ENCODE results near the gene RECK.

RECK gene

GRCh38 chr9:36135741-36136271 is 99.1 kb downstream of the RECK start:
- CTCF ChIA-PET, result interaction anchor here (1.1 to 2.1 kb wide), 3 partner anchors 8 to 32 kb away, joined by 3 to 9 read pairs (median 5); no protein-coding TSS in a partner anchor
- POLR2A ChIA-PET, result interaction anchor here (0.8 to 1.9 kb wide), 4 partner anchors 13 to 67 kb away, joined by 3 to 13 read pairs (median 7); no protein-coding TSS in a partner anchor
- no peak for TF ChIP-seq CTCF (IDR thresholded peaks at IDR 0.05; ENCODE audit: insufficient read depth, low read length, missing control alignments)

GRCh38 chr9:36136272-36136893 is 99.7 kb downstream of the RECK start, which contains the start of gene GLIPR2:
GLIPR2 (plus strand) TSS chr9:36136733; CDS start chr9:36136779, 46 bp downstream.
- ChIA-PET CTCF (interaction anchor here (0.8 to 6.3 kb wide), 6 partner anchors 8 to 92 kb away, joined by 3 to 45 read pairs (median 4); partner anchors contain the start of gene CLTA), POLR2A (interaction anchor here (0.8 to 1.9 kb wide), 4 partner anchors 12 to 66 kb away, joined by 3 to 13 read pairs (median 7); no protein-coding TSS in a partner anchor)
- peak; percentile 14 for TF ChIP-seq CTCF (IDR thresholded peaks at IDR 0.05; ENCODE audit: insufficient read depth, low read length, missing control alignments)
- H3K4me3 ChIP-seq (ENCODE audit: low read depth, low read length), result peak within 1 kb of the TSS; percentile 64
- no peak for DNase-seq (ENCODE audit: low read depth, low spot score)

More at GRCh38 chr9:36135741-36136271, 99.1 kb downstream of the RECK start:
- peak overlapping the region; percentile 64 for H3K4me3 ChIP-seq (ENCODE audit: low read depth, low read length)
- DNase-seq (ENCODE audit: low read depth, low spot score), result no peak

- POLR2A ChIA-PET, result interaction anchor here (1.0 to 1.9 kb wide), 3 partner anchors 12 to 63 kb away, joined by 5 to 13 read pairs (median 9); no protein-coding TSS in a partner anchor
- TF ChIP-seq CTCF (IDR thresholded peaks at IDR 0.05; ENCODE audit: insufficient read depth, low read length, missing control alignments), result no peak
- DNase-seq (ENCODE audit: low read depth, low spot score), result no peak
- CTCF ChIA-PET, result interaction anchor here (0.8 to 6.3 kb wide), 6 partner anchors 9 to 93 kb away, joined by 3 to 45 read pairs (median 4); partner anchors contain the start of gene CLTA
- H3K4me3 ChIP-seq (ENCODE audit: low read depth, low read length), result peak overlapping the region; percentile 64
Measured at GRCh38 chr9:36136894-36137391, 100.2 kb downstream of the RECK start.

GRCh38 chr9:36137392-36138004 is 100.8 kb downstream of the RECK start:
- no peak for DNase-seq (ENCODE audit: low read depth, low spot score)
- CTCF ChIA-PET, result interaction anchor here (0.8 to 6.3 kb wide), 5 partner anchors 10 to 93 kb away, joined by 3 to 45 read pairs (median 5); partner anchors contain the start of gene CLTA

GRCh38 chr9:36138496-36138895 is 101.8 kb downstream of the RECK start:
- no peak overlapping the region for H3K4me3 ChIP-seq (ENCODE audit: low read depth, low read length)
- TF ChIP-seq CTCF (IDR thresholded peaks at IDR 0.05; ENCODE audit: insufficient read depth, low read length, missing control alignments), result no peak
- ChIA-PET CTCF (interaction anchor here (6.3 kb wide), 1 partner anchor 26 kb away, joined by 45 read pairs; no protein-coding TSS in a partner anchor), POLR2A (no interaction called here)
- DNase-seq (ENCODE audit: low read depth, low spot score), result no peak

More at GRCh38 chr9:36137392-36138004, 100.8 kb downstream of the RECK start:
- POLR2A ChIA-PET, result interaction anchor here (0.6 to 1.9 kb wide), 2 partner anchors 11 to 75 kb away, joined by 3 to 13 read pairs; no protein-coding TSS in a partner anchor
- no peak for TF ChIP-seq CTCF (IDR thresholded peaks at IDR 0.05; ENCODE audit: insufficient read depth, low read length, missing control alignments)
- H3K4me3 ChIP-seq (ENCODE audit: low read depth, low read length), result peak overlapping the region; percentile 64

Measured in AG04449 (cell line).